ENCODE data around the gene SHH.

Gene SHH

DNA sequence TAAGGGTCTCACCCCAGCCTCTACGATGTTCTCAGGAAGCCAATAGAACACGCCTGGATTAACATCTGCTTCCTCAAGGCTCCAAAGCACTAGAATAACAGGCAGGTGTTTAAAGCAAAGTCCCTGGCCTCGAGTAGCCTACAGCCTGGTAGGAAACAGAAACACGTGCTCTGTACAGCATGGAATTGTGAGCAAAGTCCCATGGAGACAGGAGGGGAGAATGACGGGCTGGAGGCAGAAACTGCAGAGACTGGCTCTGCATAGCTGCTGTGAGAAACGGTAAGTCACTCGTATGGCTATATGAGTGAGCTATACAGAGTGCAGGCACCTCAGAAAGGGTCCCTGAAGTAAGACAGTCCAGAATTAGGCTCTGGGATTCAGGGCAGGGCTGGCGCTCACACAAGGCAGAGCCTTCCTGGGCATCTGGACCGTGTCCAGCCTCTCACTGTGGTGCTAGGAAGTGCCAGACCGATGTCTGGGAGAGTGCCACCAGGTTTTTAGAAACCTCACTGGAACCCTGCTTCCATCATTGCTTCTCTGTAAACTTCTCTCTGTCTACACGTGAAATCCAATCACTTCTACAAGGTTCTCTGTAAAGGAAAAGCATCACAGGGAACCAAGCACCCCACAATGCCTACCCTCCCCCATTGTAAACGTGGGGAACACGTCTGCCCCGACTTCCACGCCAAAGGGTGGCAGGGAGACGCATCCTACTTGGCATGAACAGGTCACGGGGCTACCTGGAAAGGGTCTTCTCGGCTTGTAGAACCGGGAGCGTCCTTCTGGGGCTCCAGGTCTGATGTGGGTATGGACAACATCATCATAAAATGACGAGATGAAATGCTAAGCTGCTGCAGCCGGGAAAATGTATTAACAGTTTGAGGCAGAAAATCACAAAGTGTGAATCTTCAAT, 38.8 kb upstream of the SHH start:
- Histone ChIP-seq H3K4me3 (no peak overlapping the region), H4K20me1 (no peaks in the 10 kb centered on the region), H3K4me2 (no peak overlapping the region), H3K27ac (no peak overlapping the region), H3K36me3 (no peaks in the 10 kb centered on the region), H3K9ac (no peak overlapping the region), H3K9me3 (no peaks in the 10 kb centered on the region), H3K27me3 (peaks cover 30% of the 10 kb centered on the region), H3K4me1 (peaks cover 6% of the 10 kb centered on the region)
- TF ChIP-seq Cebpa-rat (IDR thresholded peaks at IDR 0.05): no peak

DNA sequence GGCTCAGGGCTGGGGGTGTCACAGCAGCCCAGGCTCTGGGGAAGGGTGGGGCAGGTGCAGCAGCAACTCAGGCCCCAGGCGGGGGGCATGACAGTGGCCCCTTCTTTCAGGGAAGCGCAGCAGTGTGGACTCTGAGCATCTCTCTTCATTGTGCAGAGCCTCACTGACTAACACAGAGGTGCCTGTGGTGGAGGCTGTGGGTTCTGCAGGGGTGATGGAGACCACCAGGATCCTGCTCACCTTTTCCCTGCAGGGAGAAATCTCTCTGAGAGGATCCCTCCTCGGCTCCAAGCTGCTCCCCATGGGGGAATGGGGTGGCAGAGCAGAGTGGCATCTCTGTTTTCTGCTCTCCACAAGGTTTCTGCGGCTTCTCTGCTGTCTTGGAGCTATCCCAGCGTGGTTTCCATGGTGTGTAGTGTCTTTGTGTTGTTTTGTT, 37.8 kb upstream of the SHH start:
- TF ChIP-seq Cebpa-rat (IDR thresholded peaks at IDR 0.05): no peak
- Histone ChIP-seq H3K4me3 (no peak overlapping the region), H3K27ac (no peak overlapping the region), H4K20me1 (no peaks in the 10 kb centered on the region), H3K27me3 (peaks cover 30% of the 10 kb centered on the region), H3K9me3 (no peaks in the 10 kb centered on the region), H3K36me3 (no peaks in the 10 kb centered on the region), H3K4me2 (no peak overlapping the region), H3K4me1 (peaks cover 6% of the 10 kb centered on the region), H3K9ac (no peak overlapping the region)

DNA sequence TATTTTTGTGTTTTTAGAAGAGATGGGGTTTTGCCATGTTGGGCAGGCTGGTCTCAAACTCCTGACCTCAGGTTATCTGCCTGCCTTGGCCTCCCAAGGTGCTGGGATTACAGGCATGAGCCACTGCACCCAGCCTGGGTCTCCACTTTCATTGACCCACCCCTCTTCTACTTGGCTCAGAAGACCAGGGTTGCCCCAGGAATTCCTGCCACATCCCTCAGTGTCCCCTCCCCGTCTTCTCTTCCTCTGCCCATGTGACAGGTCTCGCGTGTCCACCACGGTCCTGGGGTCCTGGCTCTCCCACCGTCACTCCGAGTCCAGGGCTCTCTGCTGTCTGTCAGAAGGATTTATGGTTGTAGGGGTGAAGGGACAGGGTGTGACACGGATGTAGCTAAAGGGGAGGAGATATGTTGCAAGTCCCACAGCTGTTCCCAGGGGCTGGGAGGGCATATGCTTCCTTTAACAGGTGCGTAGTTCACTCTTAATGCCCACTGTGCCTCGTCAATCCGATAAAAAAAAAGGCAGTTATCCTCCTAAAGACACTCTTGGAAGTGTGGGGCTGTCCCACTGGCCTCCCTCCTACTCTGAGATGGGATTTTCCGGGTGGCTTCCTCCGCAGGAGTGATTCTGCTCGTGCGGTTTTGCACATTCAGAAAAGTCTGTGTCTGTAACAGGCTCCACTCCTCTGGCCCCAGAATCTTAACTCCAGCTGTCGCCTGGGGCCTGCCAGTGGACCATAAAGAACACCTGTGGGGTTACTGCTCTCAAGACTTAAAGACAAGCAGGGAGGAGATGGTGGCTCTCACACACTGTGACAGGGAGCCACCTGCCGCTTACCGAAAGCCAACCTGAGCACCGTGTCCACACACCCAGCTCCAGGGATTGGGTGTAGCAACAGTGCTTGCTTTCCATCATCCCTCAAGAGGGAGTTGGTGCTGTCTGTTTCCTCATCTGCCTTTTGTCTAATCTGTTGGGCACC, 36.7 kb upstream of the SHH start:
- H3K27me3 ChIP-seq: peaks cover 30% of the 10 kb centered on the region
- H4K20me1 ChIP-seq: no peaks in the 10 kb centered on the region
- no peak overlapping the region for H3K27ac ChIP-seq
- H3K36me3 ChIP-seq: no peaks in the 10 kb centered on the region
- no peak overlapping the region for H3K4me3 ChIP-seq
- peaks cover 6% of the 10 kb centered on the region for H3K4me1 ChIP-seq
- H3K9me3 ChIP-seq: no peaks in the 10 kb centered on the region
- H3K4me2 ChIP-seq: no peak overlapping the region
- H3K9ac ChIP-seq: no peak overlapping the region
- no peak for TF ChIP-seq Cebpa-rat (IDR thresholded peaks at IDR 0.05)

DNA sequence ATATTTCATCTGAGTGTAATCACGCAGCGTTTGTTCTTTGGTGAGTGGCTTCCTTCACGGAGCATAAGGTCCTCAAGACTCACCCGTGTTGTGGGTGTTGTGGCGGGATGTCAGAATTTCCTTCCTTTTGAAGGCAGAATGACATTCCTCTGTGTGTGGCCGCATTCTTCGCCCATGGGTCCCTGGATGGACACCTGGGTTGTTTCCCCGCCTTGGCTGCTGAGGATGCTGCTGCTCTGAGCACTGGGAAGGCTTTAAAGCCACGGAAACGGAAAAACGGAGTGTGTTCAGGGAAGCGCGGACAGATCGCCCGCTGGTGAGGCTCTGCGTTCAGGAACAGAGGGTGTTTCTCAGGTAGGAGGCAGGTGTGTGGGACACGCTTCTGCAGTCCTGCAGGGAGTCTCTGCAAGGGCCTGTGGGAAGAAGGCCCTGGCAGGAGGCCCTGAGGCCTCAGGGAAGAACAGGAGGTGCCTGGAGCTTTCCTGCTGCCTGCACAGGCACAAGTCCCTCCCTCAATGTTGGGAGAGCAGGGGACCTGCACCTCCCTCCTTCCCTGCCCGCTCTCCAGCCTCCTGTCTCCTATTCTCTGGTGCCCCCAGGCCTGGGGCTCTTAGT, 35.7 kb upstream of the SHH start:
- Histone ChIP-seq H3K9me3 (no peaks in the 10 kb centered on the region), H3K9ac (no peak overlapping the region), H3K4me1 (peaks cover 6% of the 10 kb centered on the region), H3K27me3 (peaks cover 30% of the 10 kb centered on the region), H4K20me1 (no peaks in the 10 kb centered on the region), H3K36me3 (no peaks in the 10 kb centered on the region), H3K4me3 (no peak overlapping the region), H3K4me2 (peak overlapping the region; percentile 34), H3K27ac (no peak overlapping the region)
- TF ChIP-seq Cebpa-rat (IDR thresholded peaks at IDR 0.05): no peak

DNA sequence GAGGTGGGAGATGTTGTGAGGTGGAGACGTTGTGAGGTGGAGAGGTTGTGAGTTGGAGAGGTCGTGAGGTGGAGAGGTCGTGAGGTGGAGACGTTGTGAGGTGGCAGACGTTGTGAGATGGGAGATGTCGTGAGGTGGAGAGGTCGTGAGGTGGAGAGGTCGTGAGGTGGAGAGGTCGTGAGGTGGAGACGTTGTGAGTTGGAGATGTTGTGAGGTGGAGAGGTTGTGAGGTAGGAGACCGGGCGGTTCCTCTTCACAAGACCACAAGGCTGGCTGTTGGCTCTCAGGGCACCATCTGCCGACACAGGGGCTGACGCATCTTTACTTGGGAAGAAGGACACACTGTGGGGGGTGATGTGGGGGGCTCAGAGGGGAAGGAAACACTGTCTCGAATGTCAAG, 34.7 kb upstream of the SHH start:
- no peak for TF ChIP-seq Cebpa-rat (IDR thresholded peaks at IDR 0.05)
- no peak overlapping the region for H3K27ac ChIP-seq
- H4K20me1 ChIP-seq: no peaks in the 10 kb centered on the region
- peaks cover 30% of the 10 kb centered on the region for H3K27me3 ChIP-seq
- no peak overlapping the region for H3K4me2 ChIP-seq
- H3K9me3 ChIP-seq: no peaks in the 10 kb centered on the region
- H3K4me1 ChIP-seq: peaks cover 6% of the 10 kb centered on the region
- H3K36me3 ChIP-seq: no peaks in the 10 kb centered on the region
- H3K9ac ChIP-seq: no peak overlapping the region
- H3K4me3 ChIP-seq: no peak overlapping the region

DNA sequence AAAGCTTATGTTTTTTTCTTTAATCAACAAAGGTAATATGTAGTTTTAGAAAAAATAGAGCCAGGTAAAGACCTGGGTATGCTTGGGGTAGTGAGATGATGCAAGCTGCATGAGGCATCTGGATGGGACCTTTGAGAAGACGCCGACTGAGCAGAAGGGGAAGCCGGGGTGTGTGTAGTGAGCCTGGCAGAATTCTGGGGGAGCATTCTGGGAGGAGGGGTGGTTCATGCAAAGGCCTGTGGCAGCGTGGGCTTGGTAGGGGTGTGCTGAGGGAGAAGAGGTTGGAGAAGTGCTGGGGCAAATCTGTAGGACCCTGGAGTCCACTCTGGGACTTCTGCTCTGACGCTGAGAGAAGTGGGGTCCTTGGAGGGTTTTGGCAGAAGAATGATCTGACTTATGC, 33.9 kb upstream of the SHH start:
- Histone ChIP-seq H3K27ac (no peak overlapping the region), H3K4me1 (peaks cover 6% of the 10 kb centered on the region), H3K9ac (no peak overlapping the region), H3K4me3 (no peak overlapping the region), H3K36me3 (no peaks in the 10 kb centered on the region), H4K20me1 (no peaks in the 10 kb centered on the region), H3K9me3 (no peaks in the 10 kb centered on the region), H3K4me2 (no peak overlapping the region), H3K27me3 (peaks cover 30% of the 10 kb centered on the region)
- TF ChIP-seq Cebpa-rat (IDR thresholded peaks at IDR 0.05): no peak

DNA sequence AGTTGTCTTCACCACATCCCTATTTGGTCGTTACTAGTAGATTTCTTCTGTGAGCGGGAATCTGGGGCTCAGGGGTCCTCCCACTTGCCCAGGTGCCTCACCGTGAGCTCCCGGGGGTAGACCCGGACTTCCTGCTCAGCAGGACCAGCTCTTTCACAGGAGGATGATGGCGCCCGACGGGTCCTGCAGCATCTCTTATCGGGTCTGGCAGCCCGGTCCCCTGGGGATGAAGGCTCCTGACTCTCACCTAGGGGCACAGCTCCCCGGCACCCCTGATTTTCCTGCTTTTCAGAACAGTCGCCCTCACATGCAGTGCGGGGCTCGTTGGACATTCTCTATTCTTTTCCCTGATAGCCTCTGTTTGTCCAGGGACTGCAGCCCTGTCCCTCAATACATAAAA, 33.0 kb upstream of the SHH start:
- Histone ChIP-seq H3K4me3 (no peak overlapping the region), H3K9me3 (no peaks in the 10 kb centered on the region), H3K9ac (no peak overlapping the region), H3K27me3 (peaks cover 30% of the 10 kb centered on the region), H3K4me2 (no peak overlapping the region), H4K20me1 (no peaks in the 10 kb centered on the region), H3K27ac (no peak overlapping the region), H3K4me1 (peaks cover 6% of the 10 kb centered on the region), H3K36me3 (no peaks in the 10 kb centered on the region)
- TF ChIP-seq Cebpa-rat (IDR thresholded peaks at IDR 0.05): no peak

DNA sequence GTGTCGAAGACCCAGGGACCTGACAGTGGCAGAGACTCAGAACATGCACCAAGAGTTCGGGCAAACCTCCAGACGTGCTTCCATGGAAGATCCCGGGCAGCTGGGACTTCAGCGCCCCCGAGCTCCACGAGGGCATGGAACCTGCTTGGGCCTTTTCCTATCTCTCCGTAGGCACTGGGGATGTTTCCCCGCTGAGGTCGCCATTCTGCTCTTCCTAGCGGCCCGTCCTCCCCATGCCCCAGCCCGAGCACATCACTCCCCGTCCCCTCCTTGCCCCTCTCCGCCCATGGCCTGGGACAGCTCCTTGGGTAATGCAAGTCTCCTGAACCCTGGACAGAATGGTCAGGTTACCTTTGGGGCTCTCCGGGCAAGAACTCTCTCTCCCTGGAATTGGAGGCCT, 32.3 kb upstream of the SHH start:
- H3K4me3 ChIP-seq: no peak overlapping the region
- H3K27me3 ChIP-seq: peaks cover 30% of the 10 kb centered on the region
- H3K36me3 ChIP-seq: no peaks in the 10 kb centered on the region
- no peaks in the 10 kb centered on the region for H4K20me1 ChIP-seq
- H3K27ac ChIP-seq: no peak overlapping the region
- no peak overlapping the region for H3K4me2 ChIP-seq
- TF ChIP-seq Cebpa-rat (IDR thresholded peaks at IDR 0.05): no peak
- H3K9me3 ChIP-seq: no peaks in the 10 kb centered on the region
- H3K9ac ChIP-seq: no peak overlapping the region
- H3K4me1 ChIP-seq: peaks cover 6% of the 10 kb centered on the region

DNA sequence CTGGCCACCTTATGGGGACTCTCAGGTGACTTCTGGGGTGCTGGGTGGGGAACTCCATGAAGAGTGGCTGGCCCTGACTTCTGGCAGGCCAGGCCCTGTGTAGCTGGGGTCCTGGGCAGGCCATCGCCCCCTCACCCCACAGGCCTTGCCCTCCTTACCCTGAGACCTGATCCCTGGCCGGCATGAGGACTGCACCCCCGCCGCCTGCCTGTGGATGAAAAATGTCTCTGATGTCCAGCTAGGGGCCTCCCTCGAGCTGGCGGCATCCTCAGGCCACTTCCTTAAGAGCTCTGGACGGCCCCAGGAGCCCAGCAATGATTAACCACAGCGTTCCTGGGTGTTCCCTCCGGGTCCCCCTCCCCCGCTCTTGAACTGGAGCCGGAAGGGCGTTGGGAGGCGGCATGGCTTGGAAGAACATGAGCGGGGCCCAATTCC, 31.8 kb upstream of the SHH start:
- H3K27me3 ChIP-seq: peaks cover 28% of the 10 kb centered on the region
- TF ChIP-seq Cebpa-rat (IDR thresholded peaks at IDR 0.05): no peak
- H3K27ac ChIP-seq: no peak overlapping the region
- H3K4me3 ChIP-seq: no peak overlapping the region
- no peaks in the 10 kb centered on the region for H3K9me3 ChIP-seq
- H3K4me2 ChIP-seq: no peak overlapping the region
- H3K4me1 ChIP-seq: peaks cover 6% of the 10 kb centered on the region
- no peaks in the 10 kb centered on the region for H4K20me1 ChIP-seq
- no peak overlapping the region for H3K9ac ChIP-seq
- H3K36me3 ChIP-seq: no peaks in the 10 kb centered on the region

All from BLaER1 (cell line).